NCI-H526 (cell line): ENCODE measurements around the gene IL36B.

Source experiments
- DNase-seq, 2 experiments: peaks; one replicate each; lab custom pipeline; 2025; lab: John Stamatoyannopoulos, UW

Gene IL36B

DNA sequence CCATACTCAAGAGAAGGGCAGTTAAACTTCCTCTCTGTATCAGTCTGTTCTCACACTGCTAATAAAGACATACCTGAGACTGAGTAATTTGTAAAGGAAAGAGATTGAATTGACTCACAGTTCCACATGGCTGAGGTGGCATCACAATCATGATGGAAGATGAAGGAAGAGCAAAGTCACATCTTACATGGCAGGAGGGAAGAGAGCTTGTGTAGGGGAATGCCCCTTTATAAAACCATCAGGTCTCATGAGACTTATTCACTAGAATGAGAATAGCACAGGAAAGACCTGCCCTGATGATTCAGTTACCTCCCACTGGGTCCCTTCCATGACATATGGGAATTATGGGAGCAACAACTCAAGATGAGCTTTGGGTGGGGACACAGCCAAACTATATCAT, 1.4 kb upstream of the IL36B start:
- DNase-seq: no peak

DNA sequence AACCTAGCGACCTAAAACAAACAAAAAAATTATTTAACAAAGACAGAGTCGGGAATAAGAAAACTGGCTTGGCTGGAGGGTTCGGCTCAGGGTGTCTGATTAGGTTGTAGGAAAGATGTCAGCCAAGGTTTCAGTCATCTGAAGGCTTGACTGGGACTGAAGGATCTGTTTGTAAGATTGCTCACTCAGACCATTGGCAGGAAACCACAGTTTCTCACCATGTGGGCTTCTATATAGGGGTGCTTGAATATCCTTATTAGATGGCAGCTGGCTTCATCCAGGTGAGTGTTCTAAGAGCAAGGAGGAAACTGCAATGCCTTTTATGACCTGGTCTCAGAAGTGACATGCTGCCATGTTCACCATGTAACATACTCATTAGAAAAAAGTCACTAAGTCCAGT, 999 bp upstream of the IL36B start:
- DNase-seq: no peak

- DNase-seq: no peak
Measured at GRCh38 chr2:113050921-113051895, 1.5 kb downstream of the IL36B start.

DNA sequence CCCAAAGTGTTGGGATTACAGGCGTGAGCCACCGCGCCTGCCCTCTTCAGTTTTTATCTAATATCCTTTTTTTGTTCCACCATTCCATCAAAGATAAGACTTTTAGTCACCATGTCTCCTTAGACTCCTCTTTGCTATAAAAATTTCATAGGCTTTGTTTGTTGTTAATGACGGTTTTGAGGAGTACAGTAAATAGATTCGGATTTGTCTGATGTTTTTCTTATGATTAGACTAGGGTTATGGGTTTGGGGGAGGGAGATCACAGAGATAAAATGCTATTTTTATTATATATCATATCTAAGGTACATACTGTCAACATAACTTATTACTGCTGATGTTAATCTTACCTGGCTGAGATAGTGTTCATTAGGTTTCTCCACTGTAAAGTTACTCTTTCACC, 6.2 kb downstream of the IL36B start:
- no peak for DNase-seq

- DNase-seq: peak; percentile 3 to 11
Measured at GRCh38 chr2:113041871-113042270, 10.8 kb downstream of the IL36B start.

DNA sequence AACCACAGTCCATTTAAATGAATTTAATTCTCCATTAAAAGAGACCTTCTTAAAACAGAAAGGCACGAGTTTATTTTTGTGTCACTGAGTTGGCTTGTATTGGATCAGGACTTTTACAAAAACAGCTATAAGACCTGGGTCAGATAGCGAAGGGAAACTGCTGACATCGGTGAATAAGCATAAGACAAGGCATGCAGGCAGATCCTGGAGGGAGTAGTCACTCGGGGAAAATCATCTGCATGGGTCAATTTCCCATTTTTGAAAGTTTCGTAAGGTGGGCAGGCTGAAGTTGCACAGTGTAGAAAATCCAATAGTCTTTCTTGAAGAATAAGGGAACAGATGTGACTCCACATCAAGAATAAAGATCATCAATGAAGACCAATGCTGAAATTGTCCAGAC, 12.9 kb downstream of the IL36B start:
- DNase-seq: no peak

- DNase-seq: no peak
Measured at GRCh38 chr2:113039158-113039557, 13.5 kb downstream of the IL36B start.

DNA sequence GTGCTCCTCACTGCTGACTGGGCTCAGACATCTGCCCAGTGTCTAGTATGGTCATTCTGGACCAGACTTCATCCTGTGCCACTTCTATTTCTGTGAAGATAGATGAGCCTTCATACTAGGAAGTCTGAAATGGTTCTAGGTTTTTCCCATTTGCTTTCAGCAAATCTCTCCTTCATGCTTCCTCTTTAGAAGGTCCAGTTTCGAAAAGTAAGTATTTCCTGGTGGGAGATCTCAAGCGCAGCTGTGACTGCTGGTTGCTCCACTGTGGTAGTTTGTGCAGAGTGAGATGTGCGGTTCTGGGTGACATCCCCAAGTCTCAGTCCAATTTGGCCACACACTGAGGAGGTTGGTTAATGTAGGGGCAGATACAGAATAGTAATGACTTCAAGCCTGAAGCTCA, 14.4 kb downstream of the IL36B start:
- no peak for DNase-seq

- no peak for DNase-seq
Measured at GRCh38 chr2:113036763-113037162, 15.9 kb downstream of the IL36B start.

- no peak for DNase-seq
Measured at GRCh38 chr2:113034016-113034415, 18.7 kb downstream of the IL36B start.

DNA sequence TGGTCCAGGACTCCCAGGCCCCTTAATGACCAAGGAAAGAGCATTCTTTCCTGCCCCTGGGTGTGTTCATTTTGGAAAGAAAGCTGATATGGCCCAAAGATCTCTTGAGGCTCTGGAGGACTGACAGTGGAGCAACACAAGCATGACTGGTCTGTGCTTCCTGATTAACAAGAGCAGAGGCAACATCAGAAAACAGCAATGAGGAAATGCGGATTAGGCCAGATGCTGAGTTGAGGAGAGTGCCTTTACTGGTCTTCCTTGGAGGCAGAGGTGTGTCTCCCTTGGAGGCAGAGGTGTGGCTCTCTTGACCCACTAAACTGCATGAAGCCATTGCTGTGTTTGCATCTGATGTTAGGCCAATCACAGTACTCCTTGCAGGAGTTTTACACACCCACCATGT, 19.9 kb downstream of the IL36B start:
- no peak for DNase-seq

GRCh38 chr2:113028112-113028511, 24.6 kb downstream of the IL36B start:
- no peak for DNase-seq

DNA sequence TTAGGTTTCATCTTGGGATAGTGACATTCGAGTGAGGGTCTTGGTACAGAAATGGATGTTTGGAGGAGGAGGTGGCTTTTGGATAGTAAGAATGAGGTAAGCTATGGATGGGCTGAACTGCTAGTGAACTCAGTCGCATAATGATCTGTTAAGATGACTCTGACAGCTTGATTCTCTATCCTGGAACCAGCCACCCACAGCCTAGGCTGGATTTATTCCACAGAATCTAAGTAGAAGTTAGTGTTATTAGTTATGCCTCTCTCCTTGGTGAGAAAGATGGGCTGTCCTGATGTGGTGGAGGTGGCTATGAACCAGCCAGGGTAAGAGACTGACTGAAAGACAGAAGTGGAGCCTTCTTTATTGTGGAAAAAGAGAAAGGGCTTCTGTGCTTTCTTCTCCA, 25.0 kb downstream of the IL36B start:
- no peak for DNase-seq

GRCh38 chr2:113025737-113026136, 26.9 kb downstream of the IL36B start:
- no peak for DNase-seq

GRCh38 chr2:113024764-113025163, 27.9 kb downstream of the IL36B start:
- no peak for DNase-seq

GRCh38 chr2:113021312-113021711, 31.4 kb downstream of the IL36B start:
- no peak for DNase-seq

DNA sequence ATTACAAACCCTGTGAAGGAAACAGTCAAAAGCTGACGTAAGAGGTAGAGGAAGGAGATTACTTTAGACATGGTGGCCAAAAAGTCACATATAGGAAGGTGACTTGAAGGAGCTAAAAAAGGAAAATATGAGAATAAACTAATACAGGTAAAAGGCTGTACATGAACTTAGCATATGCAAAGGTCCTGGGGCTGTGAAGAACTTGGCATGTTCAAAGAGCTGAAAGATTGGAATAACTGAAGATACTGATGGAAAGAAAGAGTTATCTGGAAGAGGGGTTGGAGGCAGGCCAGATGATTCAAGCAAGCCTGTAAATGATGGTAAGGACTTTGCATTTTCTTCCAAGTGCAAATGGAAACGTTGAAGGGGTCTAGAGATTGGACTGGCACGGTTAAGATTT, 34.2 kb downstream of the IL36B start:
- no peak for DNase-seq

DNA sequence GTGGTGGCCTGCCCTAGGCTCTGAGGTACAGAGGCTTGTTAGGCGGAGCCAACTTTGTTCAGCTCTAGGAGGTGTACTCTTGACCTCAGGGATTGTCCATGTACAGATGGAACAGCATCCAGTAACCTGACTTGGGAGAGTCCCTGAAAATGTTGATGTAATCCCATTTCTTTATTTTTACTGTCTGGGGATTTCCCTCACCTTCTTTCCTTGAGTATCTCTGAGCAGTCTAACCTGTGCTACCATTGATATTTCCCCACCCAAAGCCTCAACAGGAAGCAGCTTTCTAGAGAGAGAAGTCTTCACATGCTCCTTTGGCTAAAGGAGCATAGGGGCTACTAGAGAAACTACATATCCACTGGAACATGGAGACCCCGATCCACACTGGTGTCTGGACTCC, 37.0 kb downstream of the IL36B start:
- DNase-seq: no peak

DNA sequence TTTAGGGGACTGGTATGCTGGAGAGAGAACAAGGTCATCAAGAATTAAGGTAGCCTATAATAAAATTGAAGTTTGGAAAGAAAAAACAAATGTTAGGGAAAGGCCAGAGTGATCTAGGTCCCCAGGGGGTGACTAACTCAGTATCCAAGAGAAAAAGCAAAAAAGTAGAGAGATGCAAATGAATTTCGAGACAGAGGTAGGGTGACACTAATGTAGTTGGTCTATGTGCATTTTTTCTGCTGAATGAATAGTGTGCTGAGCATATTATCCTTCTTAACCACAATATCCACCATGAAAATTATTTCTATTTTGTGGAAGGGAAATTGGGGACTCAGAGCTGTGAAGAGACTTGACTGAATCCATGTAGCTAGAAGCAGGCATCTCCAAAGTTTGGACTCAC, 37.6 kb downstream of the IL36B start:
- DNase-seq: no peak

- no peak for DNase-seq
Measured at GRCh38 chr2:113014067-113014466, 38.6 kb downstream of the IL36B start.

GRCh38 chr2:113013336-113013661, 39.4 kb downstream of the IL36B start:
- DNase-seq: no peak

- DNase-seq: no peak
Measured at GRCh38 chr2:113012436-113013335, 40.0 kb downstream of the IL36B start.

GRCh38 chr2:113011108-113011507, 41.6 kb downstream of the IL36B start:
- DNase-seq: no peak
